ENCODE results near the gene LRRC45.

Gene LRRC45

DNA sequence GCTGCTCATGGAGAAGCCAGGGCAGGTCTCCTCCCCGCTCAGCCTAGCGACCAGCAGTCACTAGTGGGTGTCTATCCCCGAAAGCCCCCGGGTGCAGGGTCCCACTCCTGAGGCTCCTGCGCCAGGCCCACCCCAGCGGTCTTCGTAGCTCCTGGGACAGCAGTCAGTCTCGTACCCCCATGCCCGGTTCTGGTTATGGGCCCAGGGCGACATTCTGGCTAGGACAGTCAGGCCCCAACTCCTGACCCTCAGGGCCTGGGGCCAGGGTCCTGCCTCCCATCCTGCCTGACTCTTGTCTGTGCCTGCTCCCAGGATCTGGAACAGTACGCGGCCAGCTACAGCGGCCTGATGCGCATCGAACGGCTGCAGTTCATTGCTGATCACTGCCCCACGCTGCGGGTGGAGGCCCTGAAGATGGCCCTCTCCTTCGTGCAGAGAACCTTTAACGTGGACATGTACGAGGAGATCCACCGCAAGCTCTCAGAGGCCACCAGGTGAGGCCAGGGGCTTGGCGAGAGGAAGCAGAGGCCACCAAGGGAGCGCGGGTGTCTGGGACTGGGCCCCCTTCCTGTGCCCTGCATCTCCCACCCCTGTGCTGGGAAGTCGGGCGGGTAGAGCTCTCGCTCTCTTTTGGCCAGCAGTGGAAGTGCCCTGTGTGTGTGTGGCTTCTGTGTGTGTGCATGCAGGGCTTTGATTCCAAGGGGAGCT is 30.6 kb downstream of the LRRC45 start:
- no peak for DNase-seq

DNA sequence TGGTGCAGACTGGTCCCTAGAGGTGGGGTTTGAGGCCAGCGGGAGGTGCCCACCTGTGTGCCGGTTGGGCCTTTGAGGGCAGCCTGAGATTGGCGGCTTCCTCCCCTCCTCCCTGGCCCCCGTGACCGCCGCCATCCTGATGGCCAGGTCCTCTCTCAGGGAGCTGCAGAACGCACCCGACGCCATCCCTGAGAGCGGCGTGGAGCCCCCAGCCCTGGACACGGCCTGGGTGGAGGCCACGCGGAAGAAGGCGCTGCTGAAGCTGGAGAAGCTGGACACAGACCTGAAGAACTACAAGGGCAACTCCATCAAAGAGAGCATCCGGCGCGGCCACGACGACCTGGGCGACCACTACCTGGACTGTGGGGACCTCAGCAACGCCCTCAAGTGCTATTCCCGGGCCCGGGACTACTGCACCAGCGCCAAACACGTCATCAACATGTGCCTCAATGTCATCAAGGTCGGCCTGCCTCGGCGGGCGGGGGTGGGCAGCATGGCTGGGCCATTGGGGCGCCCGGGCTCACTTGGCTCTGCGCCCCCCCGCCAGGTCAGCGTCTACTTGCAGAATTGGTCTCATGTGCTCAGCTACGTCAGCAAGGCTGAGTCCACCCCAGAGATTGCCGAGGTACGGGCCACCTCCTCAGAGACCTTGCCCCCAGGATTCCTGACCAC is 31.4 kb downstream of the LRRC45 start:
- no peak for DNase-seq

DNA sequence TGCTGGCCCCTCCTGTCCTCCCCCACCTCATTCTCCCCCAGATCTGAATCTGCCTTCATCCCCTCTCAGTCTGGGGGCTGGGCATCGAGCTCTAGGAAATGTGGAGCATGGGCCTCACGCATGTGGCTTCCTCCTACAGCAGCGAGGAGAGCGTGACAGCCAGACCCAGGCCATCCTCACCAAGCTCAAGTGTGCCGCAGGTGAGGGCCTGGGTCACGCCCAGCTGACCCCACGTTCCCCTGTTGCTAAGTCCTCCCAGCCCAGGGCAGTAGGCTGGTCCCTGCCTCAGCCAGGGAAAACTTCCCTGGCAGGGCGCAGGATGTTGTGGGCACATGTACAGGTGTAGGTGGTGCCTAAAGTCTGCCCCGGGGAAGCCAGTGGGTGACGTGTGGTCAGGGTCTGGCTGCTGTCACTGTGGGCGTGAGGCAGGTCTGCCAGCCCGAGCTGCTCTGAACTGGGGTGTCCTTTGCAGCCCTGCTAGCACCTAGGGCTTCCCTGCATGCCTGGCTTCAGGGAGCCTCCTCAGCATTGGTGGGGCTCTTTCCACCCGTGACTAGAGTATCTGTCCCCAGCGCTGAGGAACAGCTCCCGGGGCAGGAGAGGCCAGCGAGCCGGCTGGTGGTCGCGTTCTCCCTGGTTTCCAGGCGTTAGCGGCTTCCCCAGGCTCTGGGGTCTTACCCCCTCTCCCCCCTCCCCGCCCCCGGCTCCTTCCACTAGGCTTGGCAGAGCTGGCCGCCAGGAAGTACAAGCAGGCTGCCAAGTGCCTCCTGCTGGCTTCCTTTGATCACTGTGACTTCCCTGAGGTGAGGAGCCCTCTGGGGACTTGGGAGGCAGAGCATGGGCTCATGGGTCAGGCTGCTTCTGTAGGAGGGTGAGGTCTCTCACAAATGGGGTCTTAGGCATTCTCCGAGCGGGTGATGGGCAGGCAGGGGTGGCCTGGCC is 32.2 kb downstream of the LRRC45 start:
- DNase-seq, result no peak

DNA sequence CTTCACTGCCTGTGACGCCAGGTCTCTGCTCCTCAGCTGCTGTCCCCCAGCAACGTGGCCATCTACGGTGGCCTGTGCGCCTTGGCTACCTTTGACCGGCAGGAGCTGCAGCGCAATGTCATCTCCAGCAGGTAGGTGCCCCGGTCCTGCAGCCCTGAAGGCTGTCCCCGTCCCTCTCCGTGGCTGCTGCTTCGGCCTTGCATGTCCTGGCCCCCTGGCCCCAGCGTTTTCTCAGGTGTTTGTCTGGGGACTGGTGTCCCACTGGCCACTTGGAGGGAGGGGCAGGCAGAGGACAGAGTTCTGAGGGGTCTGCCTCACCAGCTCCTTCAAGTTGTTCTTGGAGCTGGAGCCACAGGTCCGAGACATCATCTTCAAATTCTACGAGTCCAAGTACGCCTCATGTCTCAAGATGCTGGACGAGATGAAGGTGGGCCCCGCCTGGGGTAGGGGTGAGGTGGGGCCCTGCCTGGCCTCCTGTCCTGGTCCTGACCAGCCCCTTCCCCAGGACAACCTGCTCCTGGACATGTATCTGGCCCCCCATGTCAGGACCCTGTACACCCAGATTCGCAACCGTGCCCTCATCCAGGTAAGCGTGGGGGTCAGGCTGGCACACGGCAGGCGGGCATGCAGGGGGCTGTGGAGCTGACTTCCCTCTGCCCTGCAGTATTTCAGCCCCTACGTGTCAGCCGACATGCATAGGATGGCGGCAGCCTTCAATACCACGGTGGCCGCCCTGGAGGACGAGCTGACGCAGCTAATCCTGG is 33.0 kb downstream of the LRRC45 start:
- no peak for DNase-seq

DNA sequence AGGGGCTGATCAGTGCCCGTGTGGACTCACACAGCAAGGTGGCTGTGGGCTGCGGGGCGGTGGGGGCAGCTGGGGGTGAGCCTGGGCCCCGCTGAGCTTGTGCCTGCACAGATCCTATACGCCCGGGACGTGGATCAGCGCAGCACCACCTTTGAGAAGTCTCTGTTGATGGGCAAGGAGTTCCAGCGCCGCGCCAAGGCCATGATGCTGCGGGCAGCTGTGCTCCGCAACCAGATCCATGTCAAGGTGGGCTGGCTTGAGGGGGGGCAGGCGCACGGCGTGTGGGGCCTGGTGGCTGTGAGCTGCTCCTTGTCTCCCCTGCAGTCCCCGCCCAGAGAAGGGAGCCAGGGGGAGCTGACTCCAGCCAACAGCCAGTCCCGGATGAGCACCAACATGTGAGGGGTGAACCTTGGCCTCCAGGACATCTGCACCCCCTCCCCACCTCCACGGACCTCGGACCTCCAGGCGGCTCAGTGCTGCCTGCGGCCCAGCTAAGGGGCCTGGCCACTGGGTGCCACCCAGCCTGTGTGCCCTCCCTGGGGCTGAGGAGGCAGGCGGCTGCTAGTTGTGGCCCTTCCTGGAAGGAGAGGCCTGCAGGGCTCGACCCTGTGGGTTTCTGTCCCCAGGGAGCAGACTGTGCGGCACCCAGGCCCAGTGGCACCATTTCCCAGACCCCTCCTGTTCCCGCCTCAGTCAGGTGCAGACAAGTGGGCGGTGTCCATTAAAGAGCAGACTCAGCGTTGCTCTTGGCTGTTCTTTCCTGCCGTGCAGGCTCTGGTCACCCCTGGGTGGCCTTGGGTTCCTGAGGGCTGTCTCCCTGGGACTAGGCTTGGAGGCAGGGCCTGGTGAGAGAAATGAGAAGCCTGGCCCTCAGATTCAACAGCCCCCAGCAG is 33.9 kb downstream of the LRRC45 start:
- no peak for DNase-seq

DNA sequence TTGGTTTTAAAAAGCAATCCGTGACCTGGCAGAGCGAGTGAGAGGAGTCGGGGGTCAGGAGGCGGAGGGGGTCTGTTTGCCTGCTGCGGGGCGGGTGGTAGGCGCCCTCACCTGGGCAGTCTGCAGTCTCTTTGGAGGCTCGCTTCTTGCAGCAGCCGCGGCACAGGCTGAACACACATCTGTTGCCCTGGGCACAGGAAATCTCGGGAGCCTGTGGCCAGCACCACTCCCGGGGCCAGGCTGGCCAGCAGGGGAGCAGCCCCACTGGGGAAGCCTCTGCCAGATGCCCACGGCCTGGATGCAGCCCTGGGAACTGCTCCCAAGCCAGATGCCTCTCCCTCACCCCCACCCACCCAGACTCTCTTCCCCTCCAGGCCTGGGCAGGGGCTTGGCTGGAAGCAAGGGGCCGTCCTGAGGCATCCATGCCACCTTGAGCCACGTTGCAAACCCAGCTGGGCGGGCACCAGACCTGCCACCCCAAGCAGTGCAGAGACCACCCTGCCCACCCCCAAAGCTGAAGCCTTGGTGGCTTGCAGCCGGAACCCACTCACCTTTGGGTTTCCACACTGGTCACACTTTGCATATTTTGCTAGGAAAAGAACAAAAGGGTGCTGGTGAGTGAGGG is 35.2 kb downstream of the LRRC45 start:
- DNase-seq, result no peak

DNA sequence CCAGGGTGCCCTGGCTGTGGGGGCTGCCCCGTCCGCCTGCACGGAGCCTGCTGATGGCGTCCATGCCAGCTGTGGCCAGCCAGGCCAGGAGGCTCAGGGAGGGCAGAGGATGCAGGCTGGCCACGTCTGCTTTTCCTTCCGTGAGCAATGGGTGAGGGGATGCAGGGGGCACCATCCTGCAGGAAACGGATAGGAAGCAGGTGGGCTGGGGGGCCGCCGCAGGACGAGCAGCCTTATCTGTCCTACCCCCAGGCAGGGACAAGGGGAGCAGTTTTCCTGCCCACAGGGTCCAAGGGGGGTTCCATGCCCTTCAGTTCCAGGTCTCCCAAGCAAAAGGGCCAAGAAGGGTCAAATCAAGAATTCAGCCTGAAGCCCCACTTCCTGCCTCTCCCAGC is 35.7 kb downstream of the LRRC45 start:
- no peak for DNase-seq

DNA sequence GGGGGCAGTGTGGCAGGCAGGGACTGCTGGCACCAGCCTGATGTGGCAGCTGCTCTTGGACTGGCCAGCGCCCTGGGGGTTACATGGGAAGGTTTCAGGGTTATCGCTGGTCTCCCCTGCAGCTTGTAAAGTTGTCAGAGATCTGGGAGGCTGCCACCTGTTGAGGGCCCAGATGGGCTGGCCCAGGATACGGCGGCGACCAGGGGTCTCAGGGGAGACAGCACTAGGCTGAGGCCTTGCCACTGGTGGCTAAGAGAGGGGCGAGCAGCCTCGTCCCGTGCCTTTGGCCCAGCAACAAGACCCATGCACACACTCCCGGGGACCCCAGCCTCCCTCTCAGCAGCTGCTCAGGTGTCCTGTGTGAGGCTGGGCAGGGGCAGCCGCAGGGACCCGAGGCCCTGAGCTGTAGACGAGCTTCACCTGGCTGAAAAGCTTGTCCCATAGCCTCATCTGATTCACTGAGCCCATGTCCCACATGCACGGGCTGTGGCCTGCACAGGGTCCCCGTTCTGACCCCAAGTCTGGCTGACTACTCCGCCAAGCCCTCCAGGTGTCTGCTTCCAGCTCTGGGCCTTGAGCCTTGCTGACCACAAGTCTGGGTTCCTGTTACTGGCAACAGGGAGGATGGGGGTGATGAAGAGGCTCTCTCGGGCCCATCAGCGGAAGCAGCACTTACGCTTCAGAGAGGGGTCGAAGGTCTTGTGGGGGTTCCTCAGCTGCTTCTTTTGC is 36.3 kb downstream of the LRRC45 start:
- DNase-seq, result no peak

DNA sequence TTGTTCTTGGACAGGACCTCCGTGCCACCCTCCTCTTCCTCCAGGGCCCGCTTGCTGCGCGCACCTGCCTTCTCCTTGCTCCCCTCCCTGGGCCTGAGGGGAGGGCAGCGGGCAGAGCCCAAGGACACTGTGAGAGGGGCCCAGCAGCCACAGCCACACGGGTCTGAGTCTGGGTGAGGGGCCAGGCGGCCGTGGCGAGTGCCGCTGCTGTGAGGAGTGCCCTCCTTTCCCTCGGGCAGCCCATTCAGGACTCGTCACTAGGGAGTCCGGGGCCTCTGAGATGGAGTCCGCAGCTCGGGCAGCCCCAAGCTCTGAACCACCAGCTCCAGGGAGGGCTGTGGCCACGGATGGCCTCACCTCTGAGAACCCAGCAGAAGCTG is 36.9 kb downstream of the LRRC45 start:
- DNase-seq, result no peak

DNA sequence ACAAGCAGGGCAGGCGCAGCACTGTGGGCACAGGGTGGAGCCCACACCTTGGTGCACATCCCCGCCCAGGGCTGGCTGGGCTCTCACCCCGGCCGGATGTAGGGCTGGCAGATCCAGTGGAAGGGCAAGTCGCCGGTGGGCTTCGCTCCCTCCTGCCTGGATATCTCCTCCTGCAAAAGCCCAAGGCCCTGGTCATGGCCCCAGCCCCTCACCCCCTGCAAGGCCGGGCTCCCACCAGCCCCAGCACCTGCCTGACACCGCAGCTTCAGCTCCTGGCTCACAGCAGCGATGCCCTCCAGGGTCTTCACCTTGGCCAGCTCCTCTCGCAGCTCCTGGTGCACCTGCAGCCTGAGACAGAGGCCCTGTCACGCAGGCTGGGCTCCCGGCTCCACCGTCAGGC is 37.5 kb downstream of the LRRC45 start:
- DNase-seq, result no peak

DNA sequence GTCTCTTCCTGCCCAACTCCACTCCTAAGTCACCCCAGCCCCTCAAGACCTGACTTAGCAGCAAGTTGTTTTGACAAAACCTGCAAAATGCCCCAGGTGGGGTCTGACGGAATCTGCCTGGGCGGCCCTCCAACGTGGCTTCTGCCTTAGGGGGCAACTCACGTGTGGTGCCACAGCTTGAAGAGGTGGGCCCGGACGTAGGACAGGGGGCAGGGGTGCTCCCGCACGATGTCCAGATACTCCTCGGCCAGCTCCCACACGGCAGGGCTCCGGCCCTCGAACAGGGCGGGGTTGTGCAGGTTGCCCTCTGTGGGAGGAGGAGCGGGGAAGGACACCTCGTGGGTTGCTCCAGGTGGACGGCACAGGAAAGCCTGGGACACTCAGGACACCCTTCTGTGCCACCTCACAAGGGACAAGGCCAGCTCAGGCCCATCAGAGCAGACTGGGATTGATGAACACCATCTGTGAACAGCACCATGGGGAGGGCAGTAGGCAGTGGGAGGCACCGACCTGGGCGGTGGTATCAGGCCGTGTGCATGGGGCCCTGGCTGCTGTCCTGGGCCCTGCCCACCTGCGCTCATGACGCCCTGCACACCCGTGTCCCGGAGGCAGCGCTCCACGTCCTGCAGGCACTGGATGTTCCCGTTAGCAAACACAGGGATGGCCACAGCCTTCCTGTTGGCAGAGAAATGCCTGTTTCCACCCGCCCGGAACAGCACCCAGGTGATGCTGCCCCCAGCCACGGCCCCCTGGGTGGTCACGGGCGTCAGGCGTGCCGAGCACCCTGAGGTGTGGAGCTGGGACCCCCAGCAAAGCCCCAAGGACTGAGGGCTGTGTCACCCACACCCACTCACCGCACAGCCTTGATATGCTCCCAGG is 38.2 kb downstream of the LRRC45 start:
- no peak for DNase-seq

DNA sequence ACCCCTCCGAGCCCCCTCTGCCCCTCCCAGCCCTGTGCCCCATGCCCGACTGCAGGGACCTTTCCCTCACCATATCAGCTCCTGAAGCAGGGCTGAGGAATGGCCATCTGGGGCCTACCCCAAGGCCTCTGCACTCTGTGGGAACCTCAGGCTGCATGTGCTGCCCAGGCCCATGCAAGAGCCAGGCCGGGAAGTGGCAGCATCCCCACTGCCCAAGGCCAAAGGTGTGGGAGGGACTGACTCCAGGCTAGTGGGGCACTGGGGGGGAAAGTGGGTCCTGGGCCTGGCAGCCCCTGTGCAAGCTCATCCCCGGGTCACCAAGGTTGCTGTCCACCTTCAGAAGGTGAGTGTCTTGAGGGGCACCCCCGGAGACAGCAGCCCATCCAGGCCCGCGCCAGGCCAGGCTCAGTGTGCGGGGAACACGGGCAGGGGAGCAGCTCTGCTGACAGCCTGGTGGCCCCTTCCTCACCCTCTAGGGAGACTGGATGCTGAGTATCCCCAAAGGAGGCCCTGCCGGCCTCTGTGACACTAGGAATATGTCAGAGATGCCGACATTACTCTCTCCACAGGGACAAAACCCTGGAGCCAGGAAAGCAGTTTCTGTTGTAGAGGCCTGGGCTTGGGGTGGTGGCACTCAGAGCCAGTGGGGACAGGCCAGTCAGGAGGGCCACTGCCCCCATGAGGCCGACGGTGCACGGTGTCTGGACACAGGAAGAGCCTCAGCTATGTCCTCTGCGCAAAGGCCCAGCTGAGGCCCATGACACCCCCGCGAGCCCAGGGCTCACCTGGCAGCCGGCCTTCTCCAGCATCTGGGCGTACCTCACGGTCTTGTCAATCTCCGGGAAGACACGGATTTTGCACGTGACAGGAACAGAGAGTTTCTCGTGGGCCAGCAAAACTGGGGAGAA is 39.2 kb downstream of the LRRC45 start:
- no peak for DNase-seq

DNA sequence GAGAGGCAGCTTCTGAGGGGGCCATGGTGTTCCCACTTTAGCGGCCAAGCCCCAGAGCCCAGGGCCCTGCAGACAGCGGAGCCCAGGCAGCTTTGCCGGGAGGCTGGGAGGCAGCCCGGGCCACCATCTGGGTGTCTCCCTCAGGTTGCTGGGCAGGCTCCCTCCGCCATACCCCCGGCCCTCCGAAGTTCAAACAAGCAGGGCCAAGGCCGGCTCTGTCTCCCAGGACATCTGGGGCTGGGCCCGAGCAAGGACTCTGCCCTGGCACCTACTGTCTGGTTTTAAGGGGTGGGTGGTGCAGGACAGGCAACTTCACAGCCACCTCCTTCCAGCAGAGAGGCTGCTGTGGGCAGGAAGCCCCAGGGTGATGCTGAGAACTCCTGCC is 39.9 kb downstream of the LRRC45 start:
- DNase-seq, result no peak

DNA sequence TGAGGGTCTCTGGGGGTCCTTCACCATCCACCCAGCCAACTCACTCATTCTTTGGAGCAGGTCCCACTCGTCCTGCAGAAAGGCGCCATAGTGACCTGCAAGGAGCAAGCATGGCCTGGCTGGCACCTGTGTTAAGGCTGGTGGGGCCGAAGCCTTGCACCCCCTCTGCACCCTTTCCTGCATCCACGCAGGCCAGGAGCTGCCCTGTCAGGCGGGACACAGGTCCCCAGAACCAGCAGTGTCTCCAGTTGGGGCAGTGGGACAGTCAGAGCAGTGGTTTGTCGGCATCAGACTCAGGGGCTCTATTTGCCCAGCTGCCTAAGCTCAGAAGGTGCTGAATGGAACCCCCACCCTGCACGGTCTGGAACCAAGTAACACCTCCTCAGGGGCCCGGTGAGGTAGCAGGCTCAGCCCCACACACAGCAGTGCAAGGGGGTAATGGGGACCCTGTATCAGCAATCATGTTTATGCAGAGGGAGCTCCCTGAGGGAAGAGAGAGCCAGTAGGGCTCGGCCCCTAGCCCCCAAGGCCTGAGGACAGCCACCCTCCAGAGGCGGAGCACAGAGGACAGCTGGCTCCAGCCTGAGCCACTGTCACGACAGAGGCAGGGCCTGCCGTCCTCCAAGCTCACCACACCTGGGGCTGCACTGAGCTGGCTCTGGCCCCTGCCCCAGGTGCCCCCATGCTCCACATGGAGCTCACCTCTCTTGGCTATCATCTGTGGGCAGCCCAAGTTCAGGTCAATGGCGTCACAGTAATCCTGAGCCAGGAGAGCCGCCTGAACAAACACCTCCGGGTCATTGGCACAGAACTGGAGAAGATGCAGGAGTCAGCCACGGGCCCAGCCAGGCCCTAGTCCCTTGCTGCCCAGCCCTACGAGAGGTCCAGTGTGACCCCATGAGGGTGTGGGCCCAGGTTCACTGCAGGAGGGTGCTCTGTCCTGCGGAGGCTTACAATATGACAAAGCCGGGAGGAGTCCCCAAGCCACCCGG is 40.6 kb downstream of the LRRC45 start:
- DNase-seq, result no peak

DNA sequence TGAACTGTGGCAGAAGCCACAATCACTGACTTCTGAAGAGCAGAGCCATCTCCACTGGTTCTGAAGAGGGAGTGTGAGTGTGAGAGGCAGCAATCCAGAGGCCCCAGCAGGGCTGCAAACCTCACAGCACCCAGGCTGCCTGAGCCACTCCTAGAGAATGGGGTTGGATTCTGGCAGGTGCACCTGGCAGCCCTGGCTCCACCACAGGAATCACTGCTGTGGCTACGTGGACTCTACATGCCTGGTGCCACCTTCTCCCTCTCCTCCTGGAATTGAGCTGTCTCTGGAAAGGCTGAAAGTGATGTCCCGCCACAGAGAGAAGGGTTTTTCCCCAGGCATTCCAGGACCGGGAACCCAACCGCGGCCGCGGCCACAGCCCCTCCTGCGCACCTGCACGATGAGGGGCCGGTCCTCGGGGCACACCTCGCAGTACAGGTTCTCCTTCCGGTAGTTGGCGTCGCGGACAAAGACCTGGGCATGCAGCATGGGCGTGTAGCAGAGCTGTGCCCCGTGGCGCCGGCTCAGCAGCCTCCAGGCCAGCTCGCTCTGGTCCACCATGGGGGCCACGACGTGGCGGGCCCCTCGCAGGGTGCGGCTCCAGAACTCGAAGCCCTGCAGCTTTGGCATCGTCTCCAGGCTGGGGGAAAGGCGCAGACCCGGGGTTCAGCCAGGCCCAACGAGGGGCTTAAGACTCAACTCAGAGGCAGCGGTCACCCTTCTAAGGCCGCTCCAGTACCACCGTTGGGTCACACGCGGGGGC is 41.5 kb downstream of the LRRC45 start:
- no peak for DNase-seq

DNA sequence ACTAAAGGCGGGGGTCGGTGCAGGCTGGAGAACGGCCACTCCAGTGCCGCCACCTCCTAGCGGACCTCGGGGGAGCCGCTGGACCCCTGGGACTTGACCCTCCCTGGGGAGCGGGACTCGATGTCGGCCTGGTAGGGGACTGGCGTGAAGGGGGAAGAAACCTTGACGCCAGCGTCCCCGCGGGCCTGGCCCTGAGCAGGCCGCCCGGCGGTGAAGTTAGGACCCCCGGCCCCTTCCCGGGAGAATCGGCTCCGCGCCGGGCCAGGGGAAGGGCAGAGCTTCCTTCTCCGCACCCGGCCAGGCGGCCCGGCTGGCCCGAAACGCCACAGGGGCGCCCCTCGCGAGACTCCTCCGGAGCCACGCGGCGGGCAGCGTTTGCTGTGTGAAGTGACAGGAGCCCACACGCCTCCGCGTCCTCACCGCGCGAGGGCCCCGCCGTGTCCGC is 42.1 kb downstream of the LRRC45 start:
- DNase-seq, result no peak
